Right renal cortex interstitium (tissue), 3 donors: ENCODE measurements around the gene HOXB13. TPM values are rescaled to one million over a fixed set of nuclear protein-coding genes. Genes with fewer than 3 reads are reported as not detected.
"Not testable (repeated sequence)": the region's sequence is repeated elsewhere in the genome, so short reads cannot be mapped to it uniquely, and the experiment has no call there.

Experiments
- DNase-seq, 3 donors: peaks; one replicate each; pipeline ENCODE4 v3.0.0-alpha.2; 2013; ENCODE audit warnings: low read depth in 3 of 3, low spot score in 2 of 3
- polyA plus RNA-seq, 3 donors: library from polyadenylated mRNA; unstranded; fragments of 120-200 nt; gene quantifications; one replicate each; pipeline ENCODE4 v1.2.1, GENCODE V29; 2013; ENCODE audit not compliant: insufficient read length in 3 of 3

The HOXB13 gene
- polyA plus RNA-seq, 3 donors: not detected

DNA sequence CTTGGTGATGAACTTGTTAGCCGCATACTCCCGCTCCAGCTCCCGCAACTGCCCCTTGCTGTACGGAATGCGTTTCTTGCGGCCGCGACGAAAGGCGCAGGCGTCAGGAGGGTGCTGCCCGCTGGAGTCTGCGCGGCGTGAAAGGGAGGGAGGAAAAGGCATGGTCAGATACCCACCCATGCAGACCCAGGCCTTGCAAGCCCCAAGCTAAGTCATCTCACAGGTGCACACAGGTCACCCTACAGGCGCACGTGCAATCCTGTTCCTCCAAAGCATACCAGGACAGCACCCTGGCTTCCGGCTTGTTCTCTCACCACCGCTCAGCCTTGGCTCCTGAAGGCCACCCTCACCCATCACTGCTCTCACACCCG is 1.6 kb downstream of the HOXB13 start:
- no peak for DNase-seq

DNA sequence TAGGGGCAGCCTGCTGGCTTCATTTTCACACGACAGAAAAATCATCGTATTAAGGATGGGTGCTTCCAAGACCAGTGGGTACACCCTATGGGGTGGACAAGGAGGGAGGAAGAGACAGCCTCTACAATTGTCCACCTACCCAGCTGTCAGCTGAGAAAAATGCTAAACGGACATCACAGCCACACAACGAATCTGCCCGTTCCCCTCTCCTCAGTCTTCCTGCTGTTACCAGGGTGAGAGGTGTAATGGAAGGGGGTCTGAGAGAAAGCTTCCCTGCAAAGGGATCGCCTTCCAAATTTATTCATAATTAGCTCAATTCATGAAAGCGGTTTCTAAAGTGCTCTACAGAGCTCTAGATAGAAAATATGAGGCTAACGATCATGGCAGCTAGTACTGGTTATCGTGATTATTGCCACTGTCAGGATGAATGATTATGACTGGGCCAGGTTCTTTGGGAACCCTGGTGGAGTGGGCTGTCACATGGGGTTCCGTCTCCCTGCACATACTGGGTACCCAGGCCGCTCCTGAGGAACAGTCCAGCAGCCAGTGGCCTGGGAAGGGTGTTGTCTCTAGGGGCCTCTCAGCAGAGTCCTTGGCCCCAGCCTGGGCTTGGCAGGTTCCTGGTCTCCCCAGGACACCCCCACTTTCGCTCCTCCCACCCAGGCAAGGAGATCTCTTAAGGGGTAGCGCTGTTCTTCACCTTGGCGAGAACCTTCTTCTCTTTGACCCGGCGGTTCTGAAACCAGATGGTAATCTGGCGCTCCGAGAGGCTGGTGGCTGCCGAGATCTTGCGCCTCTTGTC is 2.2 kb downstream of the HOXB13 start:
- DNase-seq: no peak

- no peak for DNase-seq
Observed at GRCh38 chr17:48725288-48726064, 3.1 kb downstream of the HOXB13 start.

DNA sequence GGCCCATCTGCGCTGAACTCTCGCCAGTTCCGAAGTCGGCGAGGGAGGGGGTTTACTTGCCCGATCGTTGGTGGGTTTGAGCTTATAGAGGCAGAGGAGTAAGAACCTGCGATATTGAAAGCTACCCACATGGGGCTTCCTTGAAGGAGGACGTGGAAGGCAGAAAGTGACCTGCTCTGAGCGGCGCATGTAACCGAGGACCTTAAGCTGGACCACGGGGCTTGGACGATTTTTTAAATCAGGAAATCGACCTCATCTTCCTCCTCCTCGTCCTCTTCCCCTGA is 3.6 kb downstream of the HOXB13 start:
- DNase-seq: no peak

- peak in 2 of 3 donors; percentile 73 to 80 for DNase-seq
Observed at GRCh38 chr17:48724251-48725003, 4.1 kb downstream of the HOXB13 start.

GRCh38 chr17:48723423-48724250 is 4.9 kb downstream of the HOXB13 start:
- no peak for DNase-seq

GRCh38 chr17:48722915-48723422 is 5.6 kb downstream of the HOXB13 start, which contains the start of gene PRAC2:
PRAC2 (plus strand) TSS chr17:48723185; CDS start chr17:48724411, 1,226 bp downstream.
- no peak for DNase-seq

GRCh38 chr17:48722201-48722907 is 6.2 kb downstream of the HOXB13 start, which contains the start of gene PRAC1:
PRAC1 (minus strand) TSS chr17:48722518; CDS start chr17:48722392, 126 bp downstream.
- DNase-seq: no peak

GRCh38 chr17:48721009-48721402 is 7.5 kb downstream of the HOXB13 start:
- DNase-seq: no peak

DNA sequence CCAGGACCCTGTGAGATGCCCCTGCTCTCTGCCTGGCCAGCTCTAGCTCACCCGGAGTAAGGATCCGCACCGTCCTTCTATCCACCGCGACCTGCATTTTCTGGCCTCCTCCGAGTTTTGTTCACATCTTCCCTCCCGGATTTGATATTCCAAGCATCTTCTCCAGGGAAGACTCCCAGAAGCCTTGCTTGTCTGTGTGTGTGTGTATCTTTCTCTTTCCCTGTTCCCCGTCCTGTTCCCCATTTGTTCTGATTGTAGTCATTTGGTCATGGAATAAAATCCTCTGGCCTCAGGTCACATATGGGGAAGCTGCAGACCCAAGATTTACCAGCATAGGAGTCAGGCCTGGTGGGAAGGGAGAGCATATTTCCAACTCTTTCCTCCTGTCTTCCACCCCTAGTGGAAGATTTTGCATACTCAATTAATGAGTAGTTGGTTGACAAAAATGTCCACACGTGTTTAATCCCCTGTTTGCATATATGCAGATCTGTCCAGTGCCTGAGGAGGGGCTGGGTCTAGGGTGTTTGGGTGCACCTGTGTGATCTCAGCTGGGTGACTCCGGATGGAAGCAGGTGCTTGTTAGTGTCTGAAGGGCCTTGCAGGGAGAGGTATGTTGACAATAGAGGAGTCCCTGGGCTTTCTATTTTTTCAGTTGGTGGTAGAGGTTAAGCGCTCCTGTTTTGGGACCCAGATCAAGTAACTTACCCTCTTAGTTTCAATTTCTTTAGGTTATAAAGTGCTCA is 8.1 kb downstream of the HOXB13 start:
- no peak for DNase-seq

DNA sequence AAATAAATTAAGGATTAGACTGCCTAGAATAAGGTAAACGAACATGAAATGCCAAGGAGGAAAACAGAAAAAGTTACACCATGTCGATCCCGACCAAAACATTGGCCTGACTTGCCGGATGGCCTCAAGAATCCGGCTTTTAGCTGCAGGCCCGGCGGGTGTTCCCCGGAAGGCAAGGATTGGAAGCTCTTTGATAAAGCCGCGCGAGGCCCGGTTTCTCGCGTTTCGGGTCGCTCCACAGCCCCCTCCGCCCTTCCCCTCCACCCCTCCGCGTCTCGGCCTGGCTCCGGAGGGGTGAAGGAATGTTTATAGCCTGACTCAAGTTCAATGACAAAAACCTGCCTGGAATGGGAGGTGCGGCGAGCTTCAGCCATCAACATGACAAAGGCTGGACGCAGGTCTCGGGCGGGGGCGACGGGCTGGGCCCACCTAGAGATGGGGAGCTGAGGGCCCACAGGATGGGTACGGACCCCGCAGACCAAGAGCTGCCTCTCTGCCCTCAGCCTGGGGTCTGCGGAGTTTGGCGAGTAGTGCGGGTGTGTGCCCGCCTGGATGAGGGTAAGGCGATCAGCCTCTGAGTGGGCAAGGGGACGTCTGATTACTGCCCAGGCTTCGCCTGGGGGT is 8.8 kb downstream of the HOXB13 start:
- no peak for DNase-seq

DNA sequence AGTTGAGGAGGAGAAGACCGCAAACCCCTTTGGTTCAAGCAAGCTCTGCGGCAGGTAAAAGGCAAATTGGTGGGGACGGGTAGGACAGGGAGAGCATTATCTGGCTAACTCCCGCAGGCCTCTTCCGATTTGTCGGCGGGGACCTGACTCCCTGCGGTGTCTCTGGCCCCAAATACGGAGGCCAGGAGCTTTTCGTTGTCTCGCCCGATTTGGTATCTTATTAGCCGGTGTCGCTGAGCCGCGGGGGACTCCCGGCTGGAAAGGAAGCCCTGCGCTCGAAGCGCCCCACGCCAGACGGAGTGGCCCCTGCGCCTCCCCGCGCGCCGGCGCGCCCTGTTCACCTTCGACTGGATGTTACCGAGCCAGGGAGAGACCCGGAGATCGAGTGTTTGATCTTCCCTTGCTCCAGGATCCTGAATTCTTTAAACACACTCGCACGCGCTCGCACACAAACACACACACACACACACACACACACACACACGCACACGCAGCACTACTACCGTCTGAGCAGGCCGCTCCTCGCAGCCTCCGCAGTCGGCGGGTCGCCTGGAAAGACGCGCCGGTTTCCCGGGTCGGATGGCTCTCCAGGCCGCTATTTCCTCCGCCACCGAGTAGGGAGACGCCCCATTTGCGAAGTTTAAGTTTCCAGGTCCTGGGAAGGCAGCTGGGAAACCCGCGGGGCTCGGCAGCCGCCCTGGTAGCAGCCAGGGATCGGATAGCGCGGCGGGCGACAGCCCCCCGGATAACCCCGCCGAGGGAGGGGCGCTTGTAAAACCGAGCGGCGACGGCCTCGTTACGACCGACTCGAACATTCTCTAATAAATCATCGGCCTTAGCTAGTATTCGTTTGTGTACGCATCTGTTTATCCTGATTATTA is 9.5 kb downstream of the HOXB13 start:
- DNase-seq: no peak

GRCh38 chr17:48718227-48718760 is 10.3 kb downstream of the HOXB13 start:
- DNase-seq: no peak

GRCh38 chr17:48717367-48718226 is 11.0 kb downstream of the HOXB13 start:
- DNase-seq: no peak

DNA sequence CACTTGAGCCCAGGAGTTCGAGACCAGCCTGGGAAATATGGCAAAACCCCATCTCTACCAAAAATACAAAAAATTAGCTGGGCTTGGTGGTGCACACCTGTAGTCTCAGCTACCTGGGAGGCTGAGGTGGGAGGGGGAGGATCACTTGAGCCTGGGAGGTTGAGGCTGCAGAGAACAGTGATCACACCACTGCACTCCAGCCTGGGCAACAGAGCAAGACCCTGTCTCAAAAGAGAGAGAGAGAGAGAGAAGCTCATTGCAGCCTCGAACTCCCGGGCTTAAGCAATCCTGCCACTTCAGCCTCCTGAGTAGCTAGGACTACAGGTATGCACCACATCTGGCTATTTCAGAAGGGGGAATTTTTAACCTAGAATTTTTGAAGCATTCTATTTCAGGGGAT is 12.0 kb downstream of the HOXB13 start:
- DNase-seq: not testable (repeated sequence)
